H1 (cell line): ENCODE results near the gene ZFAND5. TPM values are rescaled to one million over a fixed set of nuclear protein-coding genes. Genes with fewer than 3 reads are reported as not detected.

Experiments
- CTCF ChIA-PET: fragments of 300-600 bp; sonication (Branson Sonifier 250); formaldehyde crosslinking; loops from one replicate; lab custom pipeline; 2021; ENCODE audit not compliant: partially characterized antibody; lab: Charles Lee
- POLR2A ChIA-PET: fragments of 300-600 bp; sonication (Branson Sonifier 250); formaldehyde crosslinking; loops from one replicate; lab custom pipeline; 2021; ENCODE audit warnings: inconsistent platforms; ENCODE audit not compliant: partially characterized antibody; lab: Charles Lee
- DNase-seq, 2 experiments: peaks; one replicate each; pipeline versions ENCODE4 v3.0.0 to v3.0.0-alpha.2; 2010 to 2022; ENCODE audit warnings: low spot score in 2 of 2, low read depth in 1 of 2, mixed read lengths in 1 of 2
- FAIRE-seq: peaks from 2 replicates; lab custom pipeline; 2011; peaks lifted over from hg19 to GRCh38; lab: Jason Lieb, UNC
- H2AFZ ChIP-seq: 2 replicates; pipeline ENCODE4 v1.8.1; 2012; ENCODE audit warnings: low read length, inconsistent platforms
- H2AK5ac ChIP-seq: 2 replicates; pipeline ENCODE4 v1.6.1; 2013; ENCODE audit warnings: low read depth, low read length
- H2BK120ac ChIP-seq: replicated peaks from 2 replicates; pipeline ENCODE3; 2013; ENCODE audit warnings: low read depth, low read length, inconsistent platforms
- H2BK12ac ChIP-seq: 2 replicates; pipeline ENCODE4 v1.6.1; 2013; ENCODE audit warnings: low read depth, low read length
- H2BK15ac ChIP-seq: 2 replicates; pipeline ENCODE4 v1.6.1; 2013; ENCODE audit warnings: low read length
- H2BK20ac ChIP-seq: 2 replicates; pipeline ENCODE4 v1.6.1; 2013; ENCODE audit warnings: low read length
- H2BK5ac ChIP-seq: 2 replicates; pipeline ENCODE4 v1.6.1; 2013; ENCODE audit warnings: low read depth, low read length
- H3K14ac ChIP-seq: 2 replicates; pipeline ENCODE4 v1.6.1; 2013; ENCODE audit warnings: inconsistent platforms; ENCODE audit not compliant: insufficient read length
- H3K18ac ChIP-seq: 2 replicates; pipeline ENCODE4 v1.6.1; 2013; ENCODE audit warnings: low read length; ENCODE audit errors: extremely low read depth
- H3K23ac ChIP-seq: 2 replicates; pipeline ENCODE4 v1.6.1; 2013; ENCODE audit warnings: inconsistent platforms; ENCODE audit not compliant: insufficient read length
- H3K23me2 ChIP-seq: 2 replicates; pipeline ENCODE4 v1.6.1; 2013; ENCODE audit warnings: low read depth, low read length
- H3K27ac ChIP-seq: 2 replicates; pipeline ENCODE4 v1.6.1; 2011; ENCODE audit warnings: low read depth, low read length, inconsistent platforms
- H3K27me3 ChIP-seq, 4 experiments: replicated peaks in 1 of 4; 1 replicate in 1 of 4; 2 replicates in 3 of 4; pipeline versions ENCODE4 v1.6.1 to v1.8.1; 2011 to 2013; ENCODE audit warnings: low read length in 3 of 4, mild to moderate bottlenecking in 3 of 4, inconsistent platforms in 2 of 4, mixed read lengths in 2 of 4, moderate library complexity in 1 of 4; ENCODE audit not compliant: control insufficient read depth in 3 of 4, insufficient read depth in 3 of 4; ENCODE audit errors: extremely low read depth in 1 of 4
- H3K36me3 ChIP-seq, 4 experiments: 2 replicates each; pipeline versions ENCODE4 v1.6.1 to v1.8.1; 2011 to 2013; ENCODE audit warnings: mild to moderate bottlenecking in 4 of 4, low read length in 3 of 4, moderate library complexity in 2 of 4, control low read depth in 1 of 4, inconsistent platforms in 1 of 4; ENCODE audit not compliant: insufficient read depth in 4 of 4, control insufficient read depth in 2 of 4
- H3K4ac ChIP-seq: replicated peaks from 2 replicates; pipeline ENCODE3; 2013; ENCODE audit warnings: low read length, low read depth, mixed read lengths, inconsistent platforms; ENCODE audit not compliant: insufficient read length
- H3K4me1 ChIP-seq, 4 experiments: replicated peaks in 1 of 4; 1 replicate in 1 of 4; 2 replicates in 3 of 4; pipeline versions ENCODE4 v1.6.1 to v1.8.1; 2011 to 2013; ENCODE audit warnings: low read length in 3 of 4, inconsistent platforms in 2 of 4, mixed read lengths in 1 of 4; ENCODE audit not compliant: insufficient read depth in 4 of 4, control insufficient read depth in 3 of 4
- H3K4me2 ChIP-seq, 2 experiments: 2 replicates each; pipeline versions ENCODE4 v1.6.1 to v1.8.1; 2011 to 2013; ENCODE audit warnings: low read depth in 2 of 2, low read length in 2 of 2, control low read depth in 1 of 2, inconsistent platforms in 1 of 2, mild to moderate bottlenecking in 1 of 2; ENCODE audit not compliant: insufficient read depth in 1 of 2
- H3K4me3 ChIP-seq, 4 experiments: fragments of 200-600, 300-600 bp in 1 of 4; sonication (generic), shearing (Covaris generic), sonication (Bioruptor Twin) in 1 of 4; 2 replicates each; pipeline versions ENCODE4 v1.5.1 to v1.8.1; 2011 to 2016; ENCODE audit warnings: low read length in 4 of 4, low read depth in 3 of 4, control low read depth in 2 of 4, inconsistent platforms in 2 of 4, mild to moderate bottlenecking in 2 of 4, mixed read lengths in 1 of 4, moderate library complexity in 1 of 4; ENCODE audit not compliant: insufficient read depth in 2 of 4; ENCODE audit errors: extremely low read depth in 1 of 4
- H3K56ac ChIP-seq: replicated peaks from 2 replicates; pipeline ENCODE3; 2013; ENCODE audit warnings: low read depth, mild to moderate bottlenecking, mixed read lengths, low read length, inconsistent platforms; ENCODE audit not compliant: insufficient read length
- H3K79me1 ChIP-seq: 2 replicates; pipeline ENCODE4 v1.6.1; 2013; ENCODE audit warnings: low read depth, low read length, control low read depth
- H3K79me2 ChIP-seq, 2 experiments: 2 replicates each; pipeline versions ENCODE4 v1.6.1 to v1.8.1; 2012 to 2013; ENCODE audit warnings: low read length in 2 of 2, mild to moderate bottlenecking in 2 of 2, inconsistent platforms in 1 of 2; ENCODE audit not compliant: insufficient read depth in 2 of 2, control insufficient read depth in 1 of 2
- H3K9ac ChIP-seq, 4 experiments: replicated peaks in 1 of 4; 1 replicate in 1 of 4; 2 replicates in 3 of 4; pipeline versions ENCODE4 v1.6.1 to v1.8.1; 2011 to 2013; ENCODE audit warnings: low read depth in 3 of 4, low read length in 3 of 4, control low read depth in 2 of 4, mild to moderate bottlenecking in 2 of 4, moderate library complexity in 2 of 4, inconsistent platforms in 1 of 4; ENCODE audit errors: extremely low read depth in 1 of 4
- H3K9me3 ChIP-seq, 2 experiments: 2 replicates each; pipeline versions ENCODE4 v1.6.1 to v1.8.1; 2012 to 2013; ENCODE audit warnings: mild to moderate bottlenecking in 2 of 2, moderate library complexity in 2 of 2, control low read depth in 1 of 2, inconsistent platforms in 1 of 2, low read depth in 1 of 2, low read length in 1 of 2, mixed read lengths in 1 of 2; ENCODE audit not compliant: insufficient read depth in 2 of 2
- H4K20me1 ChIP-seq, 2 experiments: replicated peaks in 1 of 2; 2 replicates each; pipeline versions ENCODE3 to v1.8.1; 2011 to 2013; ENCODE audit warnings: inconsistent platforms in 2 of 2, low read length in 2 of 2, mild to moderate bottlenecking in 1 of 2; ENCODE audit not compliant: insufficient read depth in 2 of 2, control insufficient read depth in 1 of 2
- H4K5ac ChIP-seq: 2 replicates; pipeline ENCODE4 v1.6.1; 2013; ENCODE audit warnings: low read length, low read depth, mixed read lengths, inconsistent platforms; ENCODE audit not compliant: insufficient read length
- H4K8ac ChIP-seq: 2 replicates; pipeline ENCODE4 v1.8.0; 2013; ENCODE audit warnings: mild to moderate bottlenecking, moderate library complexity, low read length, inconsistent platforms; ENCODE audit not compliant: insufficient read depth; ENCODE audit errors: extremely low read depth
- H4K91ac ChIP-seq: replicated peaks from 2 replicates; pipeline ENCODE3; 2013; ENCODE audit warnings: low read length, mixed read lengths, inconsistent platforms; ENCODE audit not compliant: insufficient read length
- BCL11A ChIP-seq, 2 experiments: IDR thresholded peaks; one replicate each; pipeline ENCODE4 v1.6.1; 2011; ENCODE audit warnings: low read depth in 2 of 2, low read length in 2 of 2, mild to moderate bottlenecking in 2 of 2
- CREB1 ChIP-seq: IDR thresholded peaks from 2 replicates; pipeline ENCODE4 v1.6.1; 2012; ENCODE audit warnings: inconsistent platforms
- E2F6 ChIP-seq: IDR thresholded peaks from 2 replicates; pipeline ENCODE4 v1.6.1; 2012; ENCODE audit warnings: inconsistent platforms
- JUND ChIP-seq: IDR thresholded peaks from 2 replicates; pipeline ENCODE4 v1.6.1; 2011; ENCODE audit warnings: mild to moderate bottlenecking, improper control_type of control experiment, low read length
- KDM5A ChIP-seq: fragments of 200-600 bp; IDR thresholded peaks from 2 replicates; pipeline ENCODE4 v1.7.1; 2012; ENCODE audit warnings: mild to moderate bottlenecking, low read length, inconsistent platforms, mixed read lengths
- MAX ChIP-seq: IDR thresholded peaks from 2 replicates; pipeline ENCODE4 v1.6.1; 2012; ENCODE audit warnings: inconsistent platforms
- NRF1 ChIP-seq: IDR thresholded peaks from 2 replicates; pipeline ENCODE4 v1.6.1; 2011; ENCODE audit warnings: mild to moderate bottlenecking, low read depth, low read length, improper control_type of control experiment
- SIN3A ChIP-seq, 2 experiments: IDR thresholded peaks in 1 of 2; conservative IDR thresholded peaks in 1 of 2; 2 replicates each; pipeline ENCODE4 v1.6.1; 2011 to 2012; ENCODE audit warnings: low read length in 2 of 2, improper control_type of control experiment in 1 of 2, low read depth in 1 of 2, mild to moderate bottlenecking in 1 of 2
- SP1 ChIP-seq: IDR thresholded peaks from 2 replicates; pipeline ENCODE4 v1.6.1; 2011; ENCODE audit warnings: low read depth, low read length
- SP2 ChIP-seq: IDR thresholded peaks from 2 replicates; pipeline ENCODE4 v1.6.1; 2012; ENCODE audit warnings: mild to moderate bottlenecking, low read length, inconsistent platforms
- TAF1 ChIP-seq: IDR thresholded peaks from 2 replicates; pipeline ENCODE4 v1.6.1; 2011; ENCODE audit warnings: mild to moderate bottlenecking, low read depth, low read length
- USF2 ChIP-seq: IDR thresholded peaks from 2 replicates; pipeline ENCODE4 v1.6.1; 2011; ENCODE audit warnings: low read length, improper control_type of control experiment
- WGBS, 2 experiments: shearing (Covaris generic) in 1 of 2; methylation state at CpG; one replicate each; pipeline versions ENCODE4 v1.1.6 to v1.1.7; 2013 to 2015; ENCODE audit warnings: low lambda C conversion rate in 2 of 2, mixed read lengths in 2 of 2, inconsistent platforms in 1 of 2, low coverage in 1 of 2, missing lambda C conversion rate in 1 of 2; ENCODE audit not compliant: insufficient replicate concordance in 2 of 2, insufficient coverage in 1 of 2, insufficient read length in 1 of 2; ENCODE audit errors: extremely low coverage in 1 of 2, missing lambda C conversion rate in 1 of 2; 5-methylcytosine and 5-hydroxymethylcytosine counted together
- polyA plus RNA-seq, 7 experiments: library from polyadenylated mRNA; depleted of rRNA in 3 of 7; stranded (reverse) in 5 of 7; unstranded in 2 of 7; fragments of >200 nt in 5 of 7; fragments of 200-250 nt in 2 of 7; gene quantifications; 1 replicate in 5 of 7; 2 replicates in 1 of 7; 4 replicates in 1 of 7; pipeline versions ENCODE4 v1.2.1 to v1.2.3, GENCODE V29; 2011 to 2013; ENCODE audit warnings: missing spikeins in 2 of 7, mixed read lengths in 2 of 7
- total RNA-seq: library from RNA; stranded (reverse); fragmentation: NEBNext Ultra II Directional; extraction: Animal tissue kit (Norgen Biotek cat#: 25700); gene quantifications from 2 replicates; pipeline ENCODE4 v1.2.1, GENCODE V29; 2021

ZFAND5 gene
- total and polyA plus RNA-seq, 2 of the 8 experiments (the other 6 are each of a cell fraction or from before 2014, with no cell fraction given): 76.7 to 225 TPM

GRCh38 chr9:72356041-72356582 lies 8.9 kb downstream of the ZFAND5 start:
- Histone ChIP-seq H2BK15ac (no peak overlapping the region), H3K9ac (no peak overlapping the region), H3K79me2 (peaks cover 8 to 57% of the 10 kb centered on the region in 2 experiments; a peak in 3 of 4 replicates), H3K56ac (no peak overlapping the region), H3K79me1 (no peaks in the 10 kb centered on the region; the same call in 1 of the 2 replicates), H3K23me2 (no peaks in the 10 kb centered on the region), H3K14ac (no peak overlapping the region), H3K27me3 (no peaks in the 10 kb centered on the region), H4K8ac (no peak overlapping the region), H2BK120ac (no peak overlapping the region), H3K4ac (no peak overlapping the region), H3K23ac (no peak overlapping the region), H4K5ac (no peak overlapping the region), H2BK20ac (no peak overlapping the region), H3K4me1 (peaks cover 0 to 4% (median 0%) of the 10 kb centered on the region in 4 experiments; a peak in 5 of 7 replicates), H3K9me3 (no peaks in the 10 kb centered on the region), H2BK12ac (no peak overlapping the region), H3K4me2 (no peak overlapping the region), H4K91ac (no peak overlapping the region), H2BK5ac (no peak overlapping the region), H2AFZ (no peak overlapping the region), H3K36me3 (peaks cover 37 to 75% (median 54%) of the 10 kb centered on the region in 4 experiments), H4K20me1 (peaks cover 18 to 21% of the 10 kb centered on the region in 2 experiments), H3K4me3 (no peak overlapping the region), H3K27ac (no peak overlapping the region), H2AK5ac (no peak overlapping the region), H3K18ac (no peak overlapping the region)
- ChIA-PET CTCF (interaction anchor here (1.4 kb wide), 1 partner anchor 23 kb away, joined by 4 read pairs; no protein-coding TSS in a partner anchor), POLR2A (interaction anchor here (0.8 to 1.7 kb wide), 5 partner anchors 9 to 61 kb away, joined by 3 to 15 read pairs (median 3); partner anchors contain the start of gene ZFAND5)
- FAIRE-seq: no peak
- WGBS, 2 experiments: 94% methylated on average over 8 of the region's 8 CpGs; no CpG with 5 or more reads in 1 of the 2 experiments
- DNase-seq: no peak
- TF ChIP-seq SP1: no peak
- no peak for TF ChIP-seq SIN3A (conservative IDR thresholded peaks at IDR 0.05 in 1 of 2, IDR thresholded peaks at IDR 0.05 in 1 of 2; ENCODE audit: low read depth in 1 of 2, low read length in 2 of 2)
- no peak for TF ChIP-seq BCL11A (IDR thresholded peaks at IDR 0.05; ENCODE audit: low read depth in 2 of 2, low read length in 2 of 2)
- TF ChIP-seq MAX: no peak
- no peak for TF ChIP-seq E2F6
- TF ChIP-seq JUND: no peak
- TF ChIP-seq TAF1: no peak
- no peak for TF ChIP-seq SP2
- TF ChIP-seq KDM5A: no peak
- TF ChIP-seq CREB1: no peak
- TF ChIP-seq USF2: no peak
- TF ChIP-seq NRF1: no peak
